ENCODE measurements around the gene MYRF.
A peak's percentile ranks its signal among the peaks of the same experiment; 100 is the strongest.

Gene MYRF

DNA sequence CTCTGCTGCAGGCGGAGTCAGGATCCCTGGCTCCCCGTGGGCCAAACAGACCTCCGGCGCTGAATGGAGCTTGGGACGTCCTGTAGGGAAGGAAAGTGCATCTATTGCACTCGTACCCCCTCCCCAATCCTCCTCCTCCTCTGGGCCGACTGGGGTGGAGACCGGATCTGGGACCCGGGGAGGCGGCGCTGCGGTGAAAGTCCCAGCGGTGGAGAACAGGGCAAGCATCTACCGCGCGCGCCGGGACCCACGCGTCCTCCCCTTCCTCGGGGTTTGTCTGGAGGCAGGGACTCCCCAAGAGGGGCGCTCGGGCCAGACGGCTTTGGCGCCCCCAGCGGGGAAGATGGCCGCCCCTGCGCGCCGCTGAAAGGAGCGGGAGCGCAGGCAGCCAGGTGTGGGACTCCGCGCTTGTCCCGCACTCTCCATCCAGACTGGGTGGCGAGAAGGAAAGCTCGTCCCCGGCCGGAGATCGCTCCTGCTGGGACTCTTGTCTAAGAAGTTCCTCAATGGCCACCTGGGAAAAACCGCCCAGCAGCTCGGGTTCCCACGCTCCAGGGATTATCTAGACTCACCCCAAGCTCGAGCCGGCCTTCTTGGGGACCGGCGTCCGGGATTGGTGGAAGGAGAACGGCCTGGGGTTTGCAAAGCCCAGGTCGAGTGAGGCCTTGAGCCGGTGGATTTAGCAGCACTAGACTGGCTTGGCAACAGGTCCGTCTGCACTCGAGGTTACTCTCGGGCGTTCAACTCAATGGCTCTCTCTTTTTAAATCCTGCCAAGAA is 76.4 kb downstream of the MYRF start:
- peak; percentile 36 for DNase-seq

DNA sequence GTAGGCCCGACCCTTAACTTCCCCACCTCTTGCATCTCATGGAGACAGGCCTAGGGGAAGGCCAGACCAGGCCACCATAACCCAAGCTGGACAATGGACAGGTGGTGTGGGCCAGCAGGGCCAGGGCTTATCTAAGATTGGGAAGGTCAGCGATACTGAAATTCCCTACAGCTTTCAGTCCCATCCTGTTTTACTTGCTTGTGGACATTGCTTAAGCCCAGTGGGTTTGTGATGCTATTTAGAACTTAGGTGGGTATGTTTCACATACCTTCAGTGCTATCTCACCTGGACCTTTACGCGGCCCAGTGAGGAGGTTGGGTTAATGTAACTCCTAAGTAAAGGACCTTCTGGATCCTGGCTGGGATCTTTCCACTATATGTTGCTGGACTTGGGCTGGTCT is 77.4 kb downstream of the MYRF start:
- DNase-seq = no peak

- DNase-seq = peak; percentile 41
Measured at GRCh38 chr11:61830237-61831105, 78.0 kb downstream of the MYRF start.

- DNase-seq = no peak
Measured at GRCh38 chr11:61832207-61832606, 79.8 kb downstream of the MYRF start.

DNA sequence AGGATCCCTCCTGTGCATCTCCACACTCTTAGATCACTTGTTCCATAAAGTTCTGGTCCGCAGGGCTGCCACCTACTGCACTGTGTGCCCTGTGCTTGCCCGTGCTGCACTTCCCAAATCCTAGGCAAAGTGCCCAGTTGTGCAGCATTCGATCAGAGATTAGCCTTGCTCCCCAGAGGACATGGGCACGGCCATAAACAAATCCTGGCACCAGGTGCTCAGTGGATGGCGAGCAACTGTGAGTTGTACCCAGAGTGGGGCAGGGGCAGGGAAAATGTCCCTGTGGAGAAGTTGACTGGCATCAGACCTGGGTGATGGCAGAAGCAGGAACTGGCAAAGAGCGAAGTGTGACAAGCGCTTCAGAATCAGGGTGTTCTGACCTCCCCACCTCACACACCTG is 80.3 kb downstream of the MYRF start:
- no peak for DNase-seq

- DNase-seq = no peak
Measured at GRCh38 chr11:61833471-61833870, 81.0 kb downstream of the MYRF start.

GRCh38 chr11:61833926-61834277 is 81.5 kb downstream of the MYRF start:
- no peak for DNase-seq

DNA sequence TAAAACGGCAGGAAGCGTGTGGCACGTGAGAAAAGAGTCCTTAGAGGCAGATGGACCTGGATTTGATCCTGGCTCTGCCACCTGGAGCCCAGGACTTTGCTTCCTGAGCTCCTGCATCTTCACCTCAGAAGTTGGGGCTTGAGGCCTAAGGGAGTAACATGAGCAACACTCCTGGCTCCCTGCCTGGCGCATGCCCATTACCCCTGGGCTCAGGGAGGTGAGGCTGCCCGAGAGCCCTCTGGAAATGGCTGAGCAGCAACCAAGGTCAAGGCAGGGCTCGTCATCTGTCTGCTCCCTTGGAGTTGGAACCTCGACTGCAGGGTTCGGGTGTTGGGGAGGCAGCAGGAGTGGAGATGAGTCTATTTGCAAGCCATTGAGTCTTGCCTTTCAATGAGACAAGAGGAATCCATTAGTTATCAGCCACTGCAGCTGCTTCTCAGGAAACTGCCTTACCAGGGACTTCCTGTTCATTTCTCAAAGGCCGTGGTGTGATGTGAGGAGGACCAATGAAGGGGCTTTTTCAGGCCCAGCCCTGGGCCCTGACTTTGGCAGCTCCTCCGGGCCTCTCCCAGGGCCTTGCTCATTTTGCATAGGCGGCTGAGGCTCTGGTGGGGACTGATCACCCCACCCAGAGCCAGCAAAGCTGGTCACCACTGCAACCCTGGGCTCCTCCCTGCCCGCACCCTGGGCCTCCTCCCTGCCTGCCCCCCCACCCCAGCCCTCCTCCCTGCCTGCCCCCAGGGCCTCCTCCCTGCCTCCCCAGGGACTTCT is 82.0 kb downstream of the MYRF start:
- DNase-seq = peak; percentile 70

- DNase-seq = no peak
Measured at GRCh38 chr11:61836193-61836592, 83.8 kb downstream of the MYRF start.

DNA sequence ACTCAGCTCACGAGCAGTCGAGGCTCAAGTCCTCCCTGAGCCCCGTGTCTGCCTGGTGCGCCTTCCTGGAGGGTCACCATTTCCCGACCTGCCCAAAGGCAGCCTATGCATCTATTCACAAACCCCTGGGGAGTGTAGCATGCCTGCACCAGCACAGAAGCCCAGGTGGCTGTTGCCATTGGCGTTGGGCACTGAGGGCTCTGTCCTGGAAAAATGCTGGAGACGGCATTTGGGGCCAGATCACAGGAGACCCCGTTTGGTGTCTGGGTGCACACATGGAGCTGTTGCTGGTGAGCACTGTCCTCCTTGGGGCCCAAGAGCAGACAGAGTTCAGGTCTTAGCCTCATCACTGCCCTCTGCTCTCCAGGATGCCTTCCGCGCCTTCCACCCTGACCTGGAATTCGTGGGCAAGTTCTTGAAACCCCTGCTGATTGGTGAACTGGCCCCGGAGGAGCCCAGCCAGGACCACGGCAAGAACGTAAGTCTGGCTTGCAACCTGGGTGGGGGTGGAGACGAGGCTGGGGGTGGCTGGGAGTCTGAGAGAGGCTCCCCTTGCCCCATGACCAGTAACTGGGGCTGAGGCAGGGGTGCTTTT is 85.1 kb downstream of the MYRF start:
- DNase-seq = no peak
